Measurements from ENCODE around the gene RAB8A.
"Not testable (repeated sequence)": the region's sequence is repeated elsewhere in the genome, so short reads cannot be mapped to it uniquely, and the experiment has no call there.

Gene RAB8A

DNA sequence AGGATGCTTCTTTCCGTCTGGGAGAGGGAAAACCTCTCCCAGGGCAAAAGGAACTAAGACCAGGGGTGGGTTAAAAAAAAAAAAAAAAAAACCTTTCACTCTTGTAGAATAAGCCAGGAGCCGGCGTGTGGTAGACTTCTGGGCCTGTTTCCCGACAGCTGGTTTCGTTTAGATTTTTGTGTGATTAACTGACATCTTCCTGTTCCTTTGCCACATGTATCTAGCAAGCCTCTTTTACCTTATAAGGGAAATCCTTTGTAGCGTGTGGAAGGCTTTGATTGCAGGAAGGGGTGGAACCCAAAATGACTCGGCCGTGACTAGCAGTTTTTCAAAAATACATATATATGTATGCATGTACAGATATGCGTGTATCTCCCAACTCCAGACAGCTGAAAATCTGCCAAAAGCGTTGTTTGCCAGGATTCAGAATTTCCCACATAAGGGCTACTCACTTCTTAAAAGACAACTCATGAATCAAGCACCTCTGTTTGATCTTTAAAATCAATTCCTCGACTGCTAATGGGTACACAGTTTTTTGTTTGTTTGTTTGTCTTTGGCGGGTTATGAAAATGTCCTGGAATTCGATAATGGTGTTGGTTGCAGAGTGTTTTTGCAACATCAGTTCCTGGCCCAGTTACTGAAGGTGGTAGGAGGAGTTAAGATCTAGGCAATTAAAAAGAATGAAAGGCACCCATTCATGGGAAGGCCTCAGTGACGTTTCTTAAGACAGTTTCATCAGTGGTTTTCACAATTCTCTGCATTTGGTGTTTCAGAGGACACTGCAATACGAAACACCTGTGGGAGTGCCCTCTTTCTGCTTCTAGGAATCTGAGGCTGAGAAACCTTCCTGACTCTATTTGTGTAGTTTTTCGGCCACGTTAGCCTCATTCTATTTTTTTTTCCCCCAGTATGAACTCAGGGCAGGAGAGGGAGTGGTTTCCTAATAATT is 32.7 kb upstream of the RAB8A start:
- DNase-seq (ENCODE audit: low spot score), result peak; percentile 68

GRCh38 chr19:16084067-16084685 is 27.5 kb upstream of the RAB8A start:
- no peak for DNase-seq (ENCODE audit: low spot score)

GRCh38 chr19:16085115-16085514 is 26.6 kb upstream of the RAB8A start:
- no peak for DNase-seq (ENCODE audit: low spot score)

- not testable (repeated sequence) for DNase-seq (ENCODE audit: low spot score)
Observed at GRCh38 chr19:16087404-16087803, 24.3 kb upstream of the RAB8A start.

GRCh38 chr19:16087940-16088339 is 23.7 kb upstream of the RAB8A start:
- no peak for DNase-seq (ENCODE audit: low spot score)

DNA sequence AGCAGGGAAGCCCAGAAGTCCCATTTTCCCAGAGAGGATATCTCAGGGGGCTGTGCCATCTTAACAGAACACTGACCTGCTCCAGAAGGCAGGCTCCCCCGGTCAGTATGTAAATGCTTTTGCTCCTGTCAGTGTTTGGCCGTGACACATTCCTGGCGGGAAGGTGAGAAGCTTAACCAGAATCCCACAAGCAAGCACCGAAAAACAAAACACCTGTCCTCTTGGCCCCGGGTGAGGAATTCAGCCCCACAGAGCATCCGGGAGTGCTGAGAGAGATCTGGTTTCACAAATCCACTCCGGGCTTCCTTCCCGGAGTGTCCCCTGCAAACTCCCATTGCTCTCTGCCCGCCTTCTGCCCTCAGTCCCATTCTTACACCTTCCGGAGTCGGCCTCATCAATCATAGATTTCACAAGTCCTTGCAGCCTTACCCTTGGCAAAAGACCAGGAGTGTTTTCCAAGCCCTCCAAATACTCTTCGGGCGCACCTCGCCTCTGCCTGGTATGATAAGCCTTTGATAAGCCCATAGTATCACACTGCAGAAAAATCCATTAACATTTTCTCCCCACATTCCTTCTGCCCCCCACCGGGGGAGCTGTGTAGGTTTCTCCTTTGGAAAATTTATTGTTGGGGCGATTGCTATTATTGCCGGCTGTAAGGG is 23.2 kb upstream of the RAB8A start:
- DNase-seq (ENCODE audit: low spot score), result no peak

DNA sequence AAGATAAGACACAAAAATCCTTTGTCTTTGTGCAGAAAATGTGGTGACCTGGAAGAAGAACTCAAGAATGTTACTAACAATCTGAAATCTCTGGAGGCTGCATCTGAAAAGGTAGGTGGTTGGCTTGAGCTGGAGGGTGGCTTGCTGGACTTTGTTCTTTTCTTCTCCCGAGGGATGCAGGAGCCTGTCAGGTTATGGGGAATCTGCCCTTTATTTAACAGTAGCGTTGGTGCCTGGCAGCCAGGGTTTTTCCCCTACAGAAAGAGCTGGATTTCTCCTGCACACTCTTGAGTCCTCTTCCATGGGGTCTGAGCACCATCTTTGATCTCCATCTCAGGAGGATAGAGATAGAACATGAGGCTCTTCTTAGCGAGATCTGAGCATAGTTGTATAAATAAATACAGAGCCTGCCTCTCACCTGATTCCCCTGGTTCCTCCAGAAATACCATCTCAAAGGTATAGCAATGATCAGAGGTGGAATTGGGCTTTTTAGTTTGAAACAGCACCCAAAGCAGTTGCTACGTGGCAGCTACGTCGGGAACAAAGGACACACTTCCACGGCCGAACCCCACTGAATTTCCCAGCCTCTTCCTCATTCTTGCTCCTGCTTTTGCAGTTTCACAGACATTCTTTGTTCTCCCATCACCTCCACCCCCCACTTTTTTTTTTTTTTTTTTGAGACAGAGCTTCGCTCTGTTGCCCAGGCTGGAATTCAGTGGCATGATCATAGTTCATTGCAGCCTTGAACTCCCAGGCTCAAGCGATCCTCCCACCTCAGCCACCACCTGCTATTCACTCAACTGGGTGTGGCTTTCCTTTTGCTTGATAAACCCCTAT is 22.5 kb upstream of the RAB8A start:
- no peak for DNase-seq (ENCODE audit: low spot score)

DNA sequence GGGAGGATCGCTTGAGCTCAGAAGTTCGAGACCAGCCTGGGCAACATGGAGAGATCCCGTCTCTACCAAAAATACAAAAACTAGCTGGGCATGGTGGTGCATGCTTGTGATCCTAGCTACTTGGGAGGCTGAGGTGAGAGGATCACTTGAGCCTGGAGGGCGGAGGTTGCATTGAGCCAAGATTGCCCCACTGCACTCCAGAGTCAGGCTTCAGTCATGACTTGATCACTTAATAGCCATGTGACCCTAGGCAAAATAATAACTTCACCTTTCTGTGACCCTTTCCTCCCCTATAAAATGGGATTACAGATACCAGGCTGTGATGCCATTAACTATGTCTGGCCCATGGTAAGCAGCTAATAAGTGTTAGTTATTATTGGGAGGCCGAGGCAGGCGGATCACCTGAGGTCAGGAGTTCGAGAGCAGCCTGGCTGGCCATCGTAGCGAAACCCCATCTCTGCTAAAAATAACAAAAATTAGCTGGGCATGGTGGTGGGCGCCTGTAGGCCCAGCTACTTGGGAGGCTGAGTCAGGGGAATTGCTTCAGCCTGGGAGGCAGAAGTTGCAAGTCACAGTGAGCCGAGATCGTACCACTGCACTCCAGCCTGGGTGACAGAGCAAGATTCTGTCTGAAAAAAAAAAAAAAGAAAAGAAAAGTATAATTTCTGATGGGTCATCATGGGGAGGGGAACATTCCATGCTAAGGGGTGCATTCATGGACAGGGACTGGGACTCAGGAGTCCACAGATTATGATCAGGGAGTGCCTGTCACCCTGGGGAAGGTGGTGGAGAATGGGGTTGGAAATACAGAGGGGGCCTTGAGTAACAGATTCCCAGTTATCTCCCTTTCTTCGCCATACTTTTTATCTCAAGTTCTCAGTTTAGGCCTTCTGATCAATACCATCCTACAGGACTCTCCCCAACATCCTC is 19.9 kb upstream of the RAB8A start:
- DNase-seq (ENCODE audit: low spot score), result no peak

DNA sequence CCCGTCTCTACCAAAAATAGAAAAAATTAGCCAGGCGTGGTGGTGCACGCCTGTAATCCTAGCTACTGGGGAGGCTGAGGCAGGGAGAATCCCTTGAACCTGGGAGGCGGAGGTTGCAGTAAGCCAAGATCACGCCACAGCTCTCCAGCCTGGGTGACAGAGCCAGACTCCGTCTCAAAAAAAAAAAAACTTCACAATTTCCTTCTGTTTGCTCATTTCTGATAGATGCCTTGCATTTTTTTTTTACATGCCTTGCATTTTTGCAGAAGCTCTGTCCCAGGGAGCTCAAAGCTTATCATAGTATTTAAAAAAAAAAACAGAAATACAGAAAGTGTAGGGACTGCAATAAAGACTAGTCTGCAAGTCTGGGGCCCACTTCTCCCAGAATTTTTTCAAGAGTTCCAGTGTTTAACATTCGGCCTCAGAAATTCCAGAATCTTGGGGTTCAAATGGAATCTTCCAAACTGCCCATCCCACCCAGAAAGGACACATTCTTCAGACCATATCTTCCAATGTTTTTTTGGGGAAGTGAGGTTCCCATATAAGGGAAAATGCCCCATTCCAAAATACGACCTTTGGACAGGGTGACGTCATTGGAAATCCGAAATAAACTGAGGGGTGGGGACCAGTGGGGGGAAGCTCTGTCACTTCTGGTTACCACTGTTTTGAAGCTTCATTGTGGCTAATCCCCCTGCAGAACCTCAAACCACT is 17.2 kb upstream of the RAB8A start:
- no peak for DNase-seq (ENCODE audit: low spot score)

- DNase-seq (ENCODE audit: low spot score), result no peak
Observed at GRCh38 chr19:16095071-16095571, 16.6 kb upstream of the RAB8A start.

- DNase-seq (ENCODE audit: low spot score), result no peak
Observed at GRCh38 chr19:16096280-16096855, 15.3 kb upstream of the RAB8A start.

- DNase-seq (ENCODE audit: low spot score), result no peak
Observed at GRCh38 chr19:16098416-16098768, 13.3 kb upstream of the RAB8A start.

- no peak for DNase-seq (ENCODE audit: low spot score)
Observed at GRCh38 chr19:16098821-16099220, 12.9 kb upstream of the RAB8A start.

- DNase-seq (ENCODE audit: low spot score), result not testable (repeated sequence)
Observed at GRCh38 chr19:16099314-16099965, 12.2 kb upstream of the RAB8A start.

DNA sequence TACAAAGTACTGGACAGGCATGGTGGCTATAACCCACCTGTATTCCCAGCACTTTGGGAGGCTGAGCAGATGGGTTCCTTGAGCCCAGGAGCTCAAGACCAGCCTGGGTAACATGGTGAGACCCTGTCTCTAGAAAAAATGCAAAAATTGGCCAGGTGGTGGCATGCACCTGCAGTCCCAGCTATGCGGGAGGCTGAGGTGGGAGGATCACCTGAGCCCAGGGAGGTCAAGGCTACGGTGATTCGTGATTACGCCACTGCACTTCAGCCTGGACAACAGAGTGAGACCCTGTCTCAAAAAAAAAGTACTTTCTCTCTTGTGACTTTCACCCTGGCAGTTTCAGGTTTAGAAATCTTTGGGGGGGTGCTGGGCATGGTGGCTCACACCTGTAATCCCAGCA is 11.2 kb upstream of the RAB8A start:
- no peak for DNase-seq (ENCODE audit: low spot score)

DNA sequence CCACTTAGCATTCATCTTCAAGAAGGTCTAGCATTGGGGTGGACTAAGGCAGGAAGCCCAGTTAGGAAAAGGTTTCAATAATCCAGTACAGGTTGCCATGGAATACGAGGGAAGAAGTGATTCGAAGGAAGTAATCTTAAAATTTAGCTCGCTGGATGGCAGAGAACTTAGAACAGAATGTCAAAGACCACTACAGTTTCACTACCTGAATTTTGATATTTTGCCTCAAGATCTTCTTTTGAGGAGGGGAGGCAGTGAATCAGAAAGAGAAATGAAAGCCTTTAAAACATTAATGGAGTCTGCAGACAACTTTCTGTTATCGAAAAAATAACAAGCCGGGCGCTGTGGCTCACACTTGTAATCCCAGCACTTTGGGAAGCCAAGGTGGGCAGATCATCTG is 7.0 kb upstream of the RAB8A start:
- no peak for DNase-seq (ENCODE audit: low spot score)

GRCh38 chr19:16106121-16106520 is 5.6 kb upstream of the RAB8A start:
- no peak for DNase-seq (ENCODE audit: low spot score)

DNA sequence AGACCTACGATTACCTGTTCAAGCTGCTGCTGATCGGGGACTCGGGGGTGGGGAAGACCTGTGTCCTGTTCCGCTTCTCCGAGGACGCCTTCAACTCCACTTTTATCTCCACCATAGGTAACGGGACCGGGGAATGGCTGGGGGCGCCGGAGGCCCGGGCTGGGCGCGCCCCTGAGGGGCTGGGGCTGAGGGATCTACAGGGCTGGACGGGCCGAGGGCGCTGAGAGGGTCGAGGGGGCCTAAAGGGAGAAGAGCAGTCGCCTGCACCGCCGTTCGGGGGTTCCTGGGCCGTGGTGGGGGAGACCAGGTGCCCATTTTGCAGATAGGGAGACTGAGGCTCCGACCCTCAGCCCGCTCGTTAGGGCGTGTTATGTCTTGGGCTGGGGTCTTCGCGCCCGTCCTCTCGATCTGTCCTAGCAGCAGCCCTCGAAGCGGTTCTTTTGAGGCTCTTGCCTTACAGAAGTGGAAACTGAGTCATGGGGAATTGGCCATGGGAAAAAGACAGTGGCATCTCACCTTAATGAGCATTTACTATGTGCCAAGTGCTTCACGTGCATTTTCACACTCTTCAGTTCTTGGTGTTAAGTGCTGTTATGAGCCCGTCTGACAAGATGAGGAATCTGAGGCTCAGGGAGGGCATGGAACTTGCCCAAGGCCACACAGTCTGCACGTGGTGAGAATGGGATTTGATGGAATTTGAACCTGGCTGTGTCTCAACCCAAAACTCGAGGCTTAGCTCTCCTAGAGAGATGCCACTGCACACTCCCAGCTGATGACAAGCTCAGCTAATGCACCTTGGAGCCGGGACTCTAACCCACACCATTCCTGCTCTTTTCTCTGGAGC is 442 bp downstream of the RAB8A start:
- DNase-seq (ENCODE audit: low spot score), result no peak

Data from Ammon's horn (tissue), 1 donor.